Activated CD4-positive, alpha-beta T cell treated with anti-CD3 and anti-CD28 coated beads, Interleukin-2, amount 50 U/mL, for 24 hours (primary cell): ENCODE measurements around the gene WDR81.
"Not testable (repeated sequence)": the region's sequence is repeated elsewhere in the genome, so short reads cannot be mapped to it uniquely, and the experiment has no call there.

Experiments
- DNase-seq, 2 donors: peaks; one replicate each; pipeline ENCODE4 v3.0.0-alpha.2; 2020; ENCODE audit warnings: low read depth in 1 of 2, low spot score in 1 of 2

WDR81 gene

GRCh38 chr17:1713160-1713877 is 11.2 kb upstream of the WDR81 start:
- DNase-seq: no peak

DNA sequence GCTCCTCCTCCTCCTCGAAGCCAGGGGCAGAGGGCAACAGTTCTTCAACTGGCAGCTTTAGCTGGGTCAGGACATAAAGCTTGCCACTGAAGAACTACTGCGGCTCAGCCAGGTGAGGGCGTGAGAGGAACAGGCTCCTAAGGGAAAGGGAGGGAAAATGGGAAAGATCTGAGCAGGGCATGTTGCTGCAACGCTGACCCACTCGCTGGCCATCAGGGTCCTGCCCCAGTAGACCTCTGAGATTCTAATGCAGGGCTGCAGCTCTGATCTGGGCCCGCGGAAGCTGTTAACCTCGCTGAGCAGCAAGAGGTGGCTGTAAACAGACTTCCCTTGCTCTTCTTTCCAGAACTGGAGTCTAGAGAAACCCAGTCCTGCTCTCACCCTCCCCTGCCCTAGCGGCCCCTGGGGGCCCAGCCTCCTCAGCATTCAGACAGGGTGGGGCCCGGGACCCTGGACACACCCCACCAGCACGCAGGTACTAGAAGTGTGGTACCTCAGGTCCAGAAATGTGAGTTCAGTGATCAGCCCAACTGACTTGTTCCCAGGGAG is 10.6 kb upstream of the WDR81 start:
- no peak for DNase-seq

- DNase-seq: no peak
These were observed 10.0 kb upstream of the WDR81 start for GRCh38 chr17:1714427-1714979.

DNA sequence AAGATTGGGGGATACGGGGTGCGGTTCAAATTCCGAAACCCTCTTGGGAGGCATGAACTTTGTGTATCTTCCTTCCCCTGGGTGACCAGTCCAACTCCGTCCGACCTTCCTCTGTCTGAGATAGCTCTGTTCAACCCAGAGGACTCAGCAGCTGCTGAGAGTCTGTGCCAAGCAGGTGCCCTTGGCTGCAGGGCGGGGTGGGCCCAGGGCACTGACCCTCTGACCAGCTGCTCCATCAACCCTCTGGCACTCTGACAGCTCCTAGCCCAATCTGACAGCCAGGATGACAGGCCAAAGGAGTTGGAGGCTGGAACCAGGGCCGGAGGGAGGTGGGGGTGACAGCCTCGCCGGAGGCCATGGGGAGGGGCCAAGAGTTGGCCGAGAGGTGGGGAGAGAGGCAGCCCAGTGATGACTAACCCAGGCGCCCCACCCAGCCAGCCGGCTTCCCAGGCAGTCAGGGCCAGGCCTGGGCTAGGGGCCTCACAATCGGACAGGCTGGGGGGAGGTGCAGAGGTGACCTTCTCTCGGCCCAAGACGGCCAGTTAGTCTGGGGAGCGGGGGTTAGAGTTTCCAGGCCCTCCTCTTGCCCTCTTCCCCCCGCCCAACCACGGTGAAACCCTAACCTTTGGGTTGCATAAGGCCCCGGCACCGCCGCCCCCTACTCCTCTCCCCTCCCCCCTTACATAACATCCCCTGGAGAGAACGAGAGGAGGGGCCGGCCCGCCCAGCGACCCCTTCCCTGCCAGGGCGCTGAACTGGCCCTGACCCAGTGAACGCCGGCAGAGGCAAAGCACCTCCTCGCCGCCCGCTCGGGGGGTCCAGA is 9.3 kb upstream of the WDR81 start:
- DNase-seq: no peak

DNA sequence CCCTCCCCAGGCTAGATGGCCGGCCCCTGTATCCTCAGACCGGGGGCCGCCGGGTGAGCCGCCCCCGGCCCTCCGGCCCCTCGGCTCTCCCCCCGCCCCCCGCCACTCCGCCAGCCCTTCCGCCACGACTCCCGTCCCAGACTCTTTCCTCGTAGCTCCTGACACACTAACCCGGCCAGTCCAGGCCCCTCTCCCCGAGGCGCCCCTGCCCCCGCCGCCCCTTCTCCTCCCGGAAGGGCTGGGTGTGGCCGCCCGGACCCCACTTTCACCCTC is 8.8 kb upstream of the WDR81 start:
- no peak for DNase-seq

- DNase-seq: peak; percentile 99 to 100
These were observed 8.2 kb upstream of the WDR81 start for GRCh38 chr17:1716076-1716911.

- peak; percentile 57 to 90 for DNase-seq
These were observed 7.4 kb upstream of the WDR81 start for GRCh38 chr17:1716912-1717695.

- DNase-seq: no peak
These were observed 5.9 kb upstream of the WDR81 start for GRCh38 chr17:1718362-1719165.

DNA sequence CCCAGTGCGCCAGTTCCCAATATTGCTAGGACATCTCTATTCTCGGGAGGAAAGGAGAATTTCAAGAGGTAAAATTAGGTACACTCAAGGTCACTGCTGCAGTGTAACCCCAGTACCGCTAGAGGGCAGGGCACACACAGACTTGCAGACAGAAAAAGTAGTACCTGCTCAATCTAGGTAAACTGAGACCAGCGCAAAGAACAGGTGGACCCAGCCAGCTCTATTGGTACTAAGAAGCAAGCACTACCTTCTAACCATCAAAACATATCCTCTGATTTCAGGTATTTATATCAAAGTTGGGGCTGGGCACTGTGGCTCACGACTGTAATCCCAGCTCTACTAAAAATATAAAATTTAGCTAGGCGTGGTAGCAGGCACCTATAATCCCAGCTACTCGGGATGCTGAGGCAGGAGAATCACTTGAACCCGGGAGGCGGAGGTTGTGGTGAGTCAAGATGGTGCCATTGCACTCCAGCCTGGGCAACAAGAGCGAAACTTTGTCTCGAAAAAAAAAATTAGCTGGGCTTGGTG is 3.6 kb upstream of the WDR81 start:
- DNase-seq: peak; percentile 42 to 59

DNA sequence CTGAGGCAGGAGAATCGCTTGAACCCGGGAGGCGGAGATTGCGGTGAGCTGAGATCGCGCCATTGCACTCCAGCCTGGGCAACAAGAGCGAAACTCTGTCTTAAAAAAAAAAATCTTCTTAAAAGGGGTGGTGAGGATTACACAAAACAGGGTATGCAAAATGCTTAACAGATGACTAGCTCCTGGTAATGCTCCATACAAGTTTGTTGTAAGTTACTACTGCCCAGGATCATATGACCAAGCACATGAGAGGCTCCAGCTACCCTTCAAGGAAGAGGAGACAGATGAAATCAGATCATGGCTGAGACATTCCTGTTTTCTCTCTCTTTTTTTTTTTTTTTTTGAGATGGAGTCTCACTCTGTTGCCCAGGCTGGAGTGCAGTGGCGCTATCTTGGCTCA is 2.5 kb upstream of the WDR81 start:
- not testable (repeated sequence) for DNase-seq

DNA sequence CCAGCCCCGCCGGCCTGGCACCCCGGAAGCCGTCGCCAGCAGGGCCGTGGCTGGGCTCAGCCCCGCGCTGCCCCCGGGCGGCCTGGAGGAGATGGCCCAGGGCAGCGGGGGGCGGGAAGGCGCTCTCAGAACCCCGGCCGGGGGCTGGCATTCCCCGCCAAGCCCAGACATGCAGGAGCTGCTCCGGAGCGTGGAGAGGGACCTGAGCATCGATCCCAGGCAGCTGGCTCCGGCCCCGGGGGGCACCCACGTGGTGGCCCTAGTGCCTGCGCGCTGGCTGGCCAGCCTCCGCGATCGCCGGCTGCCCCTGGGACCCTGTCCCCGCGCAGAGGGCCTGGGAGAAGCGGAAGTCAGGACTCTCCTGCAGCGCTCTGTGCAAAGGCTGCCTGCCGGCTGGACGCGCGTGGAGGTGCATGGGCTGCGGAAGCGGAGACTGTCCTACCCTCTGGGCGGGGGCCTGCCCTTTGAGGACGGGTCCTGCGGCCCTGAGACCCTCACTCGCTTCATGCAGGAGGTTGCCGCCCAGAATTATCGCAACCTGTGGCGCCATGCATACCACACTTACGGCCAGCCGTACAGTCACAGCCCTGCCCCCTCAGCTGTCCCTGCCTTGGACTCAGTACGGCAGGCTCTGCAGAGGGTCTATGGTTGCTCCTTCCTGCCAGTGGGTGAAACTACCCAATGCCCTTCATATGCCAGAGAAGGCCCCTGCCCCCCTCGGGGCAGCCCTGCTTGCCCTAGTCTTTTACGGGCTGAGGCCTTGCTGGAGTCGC is 551 bp downstream of the WDR81 start:
- no peak for DNase-seq

DNA sequence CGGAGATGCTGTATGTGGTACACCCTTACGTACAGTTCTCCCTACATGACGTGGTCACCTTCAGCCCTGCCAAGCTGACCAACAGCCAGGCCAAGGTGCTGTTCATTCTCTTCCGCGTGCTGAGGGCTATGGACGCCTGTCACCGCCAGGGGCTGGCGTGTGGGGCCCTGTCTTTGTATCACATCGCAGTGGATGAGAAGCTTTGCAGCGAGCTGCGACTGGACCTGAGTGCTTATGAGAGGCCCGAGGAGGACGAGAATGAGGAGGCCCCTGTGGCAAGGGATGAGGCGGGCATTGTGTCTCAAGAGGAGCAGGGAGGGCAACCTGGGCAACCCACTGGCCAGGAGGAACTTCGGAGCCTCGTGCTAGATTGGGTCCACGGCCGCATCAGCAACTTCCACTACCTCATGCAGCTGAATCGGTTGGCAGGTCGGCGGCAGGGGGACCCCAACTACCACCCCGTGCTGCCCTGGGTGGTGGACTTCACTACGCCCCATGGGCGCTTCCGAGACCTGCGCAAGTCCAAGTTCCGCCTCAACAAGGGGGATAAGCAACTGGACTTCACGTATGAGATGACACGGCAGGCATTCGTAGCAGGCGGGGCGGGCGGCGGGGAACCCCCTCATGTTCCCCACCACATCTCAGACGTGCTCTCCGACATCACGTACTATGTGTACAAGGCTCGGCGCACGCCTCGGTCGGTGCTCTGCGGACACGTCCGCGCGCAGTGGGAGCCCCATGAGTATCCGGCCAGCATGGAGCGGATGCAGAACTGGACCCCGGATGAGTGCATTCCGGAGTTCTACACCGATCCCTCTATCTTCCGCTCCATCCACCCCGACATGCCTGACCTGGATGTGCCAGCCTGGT is 1.4 kb downstream of the WDR81 start:
- DNase-seq: no peak

GRCh38 chr17:1726626-1727257 is 2.2 kb downstream of the WDR81 start:
- no peak for DNase-seq

DNA sequence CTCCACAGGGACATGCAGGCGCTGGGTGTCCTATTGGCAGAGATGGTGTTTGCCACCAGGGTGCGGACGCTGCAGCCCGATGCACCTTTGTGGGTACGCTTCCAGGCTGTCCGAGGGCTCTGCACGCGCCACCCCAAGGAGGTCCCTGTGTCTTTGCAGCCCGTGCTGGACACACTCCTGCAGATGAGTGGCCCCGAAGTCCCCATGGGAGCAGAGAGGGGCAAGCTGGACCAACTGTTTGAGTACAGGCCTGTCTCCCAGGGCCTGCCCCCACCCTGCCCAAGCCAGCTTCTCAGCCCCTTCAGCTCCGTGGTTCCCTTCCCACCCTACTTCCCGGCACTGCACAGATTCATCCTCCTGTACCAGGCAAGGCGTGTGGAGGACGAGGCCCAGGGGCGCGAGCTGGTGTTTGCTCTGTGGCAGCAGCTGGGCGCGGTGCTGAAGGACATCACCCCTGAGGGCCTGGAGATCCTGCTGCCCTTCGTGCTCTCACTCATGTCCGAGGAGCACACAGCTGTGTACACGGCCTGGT is 2.8 kb downstream of the WDR81 start:
- DNase-seq: no peak

DNA sequence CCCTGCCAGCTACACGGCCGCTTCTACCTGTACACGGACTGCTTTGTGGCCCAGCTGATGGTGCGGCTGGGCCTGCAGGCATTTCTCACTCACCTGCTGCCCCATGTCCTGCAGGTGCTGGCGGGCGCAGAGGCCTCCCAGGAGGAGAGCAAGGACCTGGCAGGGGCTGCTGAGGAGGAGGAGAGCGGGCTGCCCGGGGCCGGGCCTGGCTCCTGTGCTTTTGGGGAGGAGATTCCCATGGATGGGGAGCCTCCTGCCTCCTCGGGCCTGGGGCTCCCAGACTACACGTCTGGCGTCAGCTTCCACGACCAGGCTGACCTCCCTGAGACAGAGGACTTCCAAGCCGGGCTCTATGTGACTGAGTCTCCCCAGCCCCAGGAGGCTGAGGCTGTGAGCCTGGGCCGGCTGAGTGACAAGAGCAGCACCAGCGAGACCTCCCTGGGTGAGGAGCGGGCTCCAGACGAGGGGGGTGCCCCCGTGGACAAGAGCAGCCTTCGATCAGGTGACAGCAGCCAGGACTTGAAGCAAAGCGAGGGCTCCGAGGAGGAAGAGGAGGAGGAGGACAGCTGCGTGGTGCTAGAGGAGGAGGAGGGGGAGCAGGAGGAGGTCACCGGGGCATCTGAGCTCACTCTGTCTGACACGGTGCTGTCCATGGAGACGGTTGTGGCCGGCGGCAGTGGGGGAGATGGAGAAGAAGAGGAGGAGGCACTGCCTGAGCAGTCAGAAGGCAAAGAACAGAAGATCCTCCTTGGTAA is 3.5 kb downstream of the WDR81 start:
- DNase-seq: no peak

GRCh38 chr17:1729966-1730325 is 5.4 kb downstream of the WDR81 start:
- DNase-seq: no peak
